ENCODE results near the gene DRAP1. TPM values are rescaled to one million over a fixed set of nuclear protein-coding genes. Genes with fewer than 3 reads are reported as not detected.

DRAP1 gene
- total and polyA plus RNA-seq, 3 experiments from 2014 or later = 94.6 to 115 (median 103) TPM

DNA sequence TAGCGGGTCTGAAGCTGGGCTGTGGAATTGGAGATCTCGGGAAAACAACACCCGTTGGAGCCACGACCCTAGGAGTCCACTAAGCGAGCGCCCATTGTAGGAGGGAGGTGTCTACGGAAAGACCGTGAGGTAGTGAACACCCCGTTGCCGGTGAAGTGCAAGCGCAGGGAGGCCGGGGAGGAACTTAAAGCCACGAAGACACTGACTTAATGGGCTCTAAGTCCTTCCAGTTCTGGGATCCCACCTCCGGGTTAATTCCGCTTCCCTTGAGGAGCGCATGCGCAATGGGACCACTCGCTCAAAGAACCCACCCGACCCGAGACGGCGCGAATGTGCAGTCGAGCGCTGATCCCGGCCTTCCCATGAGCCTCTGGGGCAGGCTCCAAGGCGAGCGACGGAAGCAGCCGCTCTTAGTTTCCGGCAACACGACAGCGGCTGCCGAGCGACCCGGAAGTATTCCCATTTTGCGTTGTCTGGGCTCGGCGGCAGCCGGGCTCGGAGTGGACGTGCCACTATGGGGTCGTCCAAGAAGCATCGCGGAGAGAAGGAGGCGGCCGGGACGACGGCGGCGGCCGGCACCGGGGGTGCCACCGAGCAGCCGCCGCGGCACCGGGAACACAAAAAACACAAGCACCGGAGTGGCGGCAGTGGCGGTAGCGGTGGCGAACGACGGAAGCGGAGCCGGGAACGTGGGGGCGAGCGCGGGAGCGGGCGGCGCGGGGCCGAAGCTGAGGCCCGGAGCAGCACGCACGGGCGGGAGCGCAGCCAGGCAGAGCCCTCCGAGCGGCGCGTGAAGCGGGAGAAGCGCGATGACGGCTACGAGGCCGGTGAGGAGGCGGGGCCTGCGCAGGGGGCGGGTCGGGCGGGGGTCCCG, 42.3 kb downstream of the DRAP1 start, which contains the start of gene SART1:
Gene SART1, plus strand, starts transcription at position 468 of the 874 bp plus-strand sequence. Its CDS starts 47 bp downstream, at position 515.
- Histone ChIP-seq H3K27ac (ENCODE audit: low read depth, low read length) (peak within 1 kb of the TSS; percentile 91), H3K27me3 (ENCODE audit: insufficient read depth, low read length, poor library complexity, severe bottlenecking) (no peaks in the 10 kb centered on the region), H3K4me1 (ENCODE audit: insufficient read depth, low read length) (peaks cover 38% of the 10 kb centered on the region), H3K4me3 (ENCODE audit: low read length) (peak within 1 kb of the TSS; percentile 99), H3K9me3 (ENCODE audit: low read length) (no peaks in the 10 kb centered on the region), H3K36me3 (ENCODE audit: insufficient read depth, low read length) (peaks cover 22% of the 10 kb centered on the region)
- Mint-ChIP-seq H3K4me3 (peak within 1 kb of the TSS; percentile 92 to 99 (median 97)), H3K4me1 (peaks cover 32 to 54% (median 52%) of the 10 kb centered on the region in 3 donors), H3K9me3 (no peaks in the 10 kb centered on the region), H3K27me3 (no peaks in the 10 kb centered on the region), H3K27ac (peak within 1 kb of the TSS; percentile 95 to 99 (median 98)), H3K36me3 (peaks cover 3 to 46% (median 4%) of the 10 kb centered on the region in 3 donors)
- POLR2A ChIA-PET = interaction anchor here (1.4 to 2.2 kb wide), 2 partner anchors 71 to 73 kb away, joined by 4 to 7 read pairs; partner anchors contain the start of genes CCDC85B and FIBP
- CTCF ChIA-PET = interaction anchor here (1.1 to 1.4 kb wide), 5 partner anchors 71 to 101 kb away, joined by 3 to 8 read pairs (median 6); partner anchors contain the start of genes CCDC85B, FIBP and MUS81
- peak; percentile 95 to 99 (median 96) for DNase-seq

DNA sequence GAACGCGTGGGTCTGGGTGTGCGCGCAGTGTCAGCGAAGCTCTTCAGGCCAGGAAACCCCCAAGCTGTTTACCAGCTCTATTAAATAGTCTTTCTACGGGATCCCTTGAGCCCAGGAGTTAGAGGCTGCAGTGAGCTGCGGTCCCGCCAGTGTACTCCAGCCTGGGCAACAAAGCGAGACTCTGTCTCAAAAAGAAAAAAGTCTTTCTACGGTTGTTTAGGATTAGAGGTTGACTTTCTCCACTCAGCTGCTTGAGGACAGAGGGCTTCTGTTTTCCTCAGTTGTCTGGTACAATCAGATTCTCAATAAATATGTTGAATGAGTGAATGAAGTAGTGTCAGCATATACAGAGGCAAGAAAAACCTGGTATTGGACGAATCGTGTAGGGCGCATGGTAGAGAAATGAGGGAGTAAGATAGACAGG, 42.9 kb downstream of the DRAP1 start:
- peak overlapping the region; percentile 99 for H3K4me3 ChIP-seq (ENCODE audit: low read length)
- no peaks in the 10 kb centered on the region for H3K9me3 ChIP-seq (ENCODE audit: low read length)
- no peak for DNase-seq
- peaks cover 29% of the 10 kb centered on the region for H3K36me3 ChIP-seq (ENCODE audit: insufficient read depth, low read length)
- Mint-ChIP-seq H3K27me3 (no peaks in the 10 kb centered on the region), H3K4me1 (peaks cover 27 to 48% (median 46%) of the 10 kb centered on the region in 3 donors), H3K9me3 (no peaks in the 10 kb centered on the region), H3K36me3 (peaks cover 3 to 53% (median 4%) of the 10 kb centered on the region in 3 donors), H3K4me3 (peak overlapping the region; percentile 92 to 99 (median 97)), H3K27ac (peak overlapping the region; percentile 33 to 99 (median 95))
- CTCF ChIA-PET = interaction anchor here (1.2 to 1.4 kb wide), 3 partner anchors 74 to 102 kb away, joined by 5 to 8 read pairs (median 6); partner anchors contain the start of genes FIBP and MUS81
- no peaks in the 10 kb centered on the region for H3K27me3 ChIP-seq (ENCODE audit: insufficient read depth, low read length, poor library complexity, severe bottlenecking)
- peaks cover 31% of the 10 kb centered on the region for H3K4me1 ChIP-seq (ENCODE audit: insufficient read depth, low read length)
- POLR2A ChIA-PET = interaction anchor here (0.5 kb wide), 1 partner anchor 74 kb away, joined by 5 read pairs; the partner anchor contains the start of gene FIBP
- H3K27ac ChIP-seq (ENCODE audit: low read depth, low read length) = peak overlapping the region; percentile 69

DNA sequence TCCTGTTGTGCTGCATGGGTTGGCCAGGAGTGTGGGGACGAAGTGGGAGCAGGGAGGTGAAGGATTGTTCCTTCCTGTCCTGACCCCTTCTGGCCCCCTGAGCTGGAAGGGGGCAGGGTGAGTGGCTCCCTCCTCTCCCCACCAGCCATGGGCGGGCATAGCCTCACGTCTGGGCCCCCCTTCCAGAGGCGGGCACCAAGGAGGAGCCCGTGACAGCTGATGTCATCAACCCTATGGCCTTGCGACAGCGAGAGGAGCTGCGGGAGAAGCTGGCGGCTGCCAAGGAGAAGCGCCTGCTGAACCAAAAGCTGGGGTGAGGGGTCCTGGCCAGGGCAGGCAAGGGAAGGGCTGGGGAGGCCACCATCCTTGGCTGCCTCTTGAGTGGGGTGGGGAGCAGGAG, 45.7 kb downstream of the DRAP1 start:
- Mint-ChIP-seq H3K4me1 (peaks cover 29 to 43% (median 43%) of the 10 kb centered on the region in 3 donors), H3K27me3 (no peaks in the 10 kb centered on the region), H3K4me3 (peak overlapping the region in 1 of 7 donors; percentile 43), H3K36me3 (peaks cover 3 to 77% (median 13%) of the 10 kb centered on the region in 3 donors), H3K9me3 (no peaks in the 10 kb centered on the region), H3K27ac (peak overlapping the region in 1 of 8 donors; percentile 91)
- POLR2A ChIA-PET = interaction anchor here (0.6 kb wide), 1 partner anchor 117 kb away, joined by 5 read pairs; no protein-coding TSS in a partner anchor
- CTCF ChIA-PET = interaction anchor here (1.4 to 3.5 kb wide), 3 partner anchors 56 to 77 kb away, joined by 3 to 11 read pairs (median 3); partner anchors contain the start of gene FIBP
- H3K27ac ChIP-seq (ENCODE audit: low read depth, low read length) = no peak overlapping the region
- peaks cover 50% of the 10 kb centered on the region for H3K36me3 ChIP-seq (ENCODE audit: insufficient read depth, low read length)
- no peak overlapping the region for H3K4me3 ChIP-seq (ENCODE audit: low read length)
- no peaks in the 10 kb centered on the region for H3K9me3 ChIP-seq (ENCODE audit: low read length)
- DNase-seq = no peak
- H3K4me1 ChIP-seq (ENCODE audit: insufficient read depth, low read length) = peaks cover 26% of the 10 kb centered on the region
- H3K27me3 ChIP-seq (ENCODE audit: insufficient read depth, low read length, poor library complexity, severe bottlenecking) = no peaks in the 10 kb centered on the region

DNA sequence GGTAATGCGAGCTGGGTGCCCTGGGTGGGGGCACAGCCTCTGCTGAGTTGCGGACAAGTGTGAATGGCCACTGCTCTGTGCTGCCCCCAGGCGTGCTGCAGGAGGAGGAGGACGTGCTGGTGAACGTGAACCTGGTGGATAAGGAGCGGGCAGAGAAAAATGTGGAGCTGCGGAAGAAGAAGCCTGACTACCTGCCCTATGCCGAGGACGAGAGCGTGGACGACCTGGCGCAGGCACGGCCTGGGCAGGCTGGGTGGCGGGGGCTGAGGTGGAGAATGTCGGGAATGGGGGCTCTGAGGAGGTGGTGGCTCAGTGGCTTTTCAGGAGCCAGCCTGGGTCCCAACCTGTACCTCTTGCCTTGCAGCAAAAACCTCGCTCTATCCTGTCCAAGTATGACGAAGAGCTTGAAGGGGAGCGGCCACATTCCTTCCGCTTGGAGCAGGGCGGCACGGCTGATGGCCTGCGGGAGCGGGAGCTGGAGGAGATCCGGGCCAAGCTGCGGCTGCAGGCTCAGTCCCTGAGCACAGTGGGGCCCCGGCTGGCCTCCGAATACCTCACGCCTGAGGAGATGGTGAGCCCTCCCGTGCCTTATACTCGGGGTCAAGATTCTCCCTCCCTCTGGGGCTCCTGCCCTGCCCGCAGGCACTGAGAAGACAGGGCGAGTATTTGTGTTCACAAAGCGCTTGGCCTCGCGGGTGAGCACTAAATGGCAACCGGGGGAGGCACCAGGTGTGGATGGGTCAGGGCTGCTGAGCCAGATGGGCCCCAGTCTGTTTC, 46.9 kb downstream of the DRAP1 start:
- no peaks in the 10 kb centered on the region for H3K9me3 Mint-ChIP-seq
- peaks cover 21% of the 10 kb centered on the region for H3K4me1 ChIP-seq (ENCODE audit: insufficient read depth, low read length)
- no peaks in the 10 kb centered on the region for H3K27me3 Mint-ChIP-seq
- no peaks in the 10 kb centered on the region for H3K9me3 ChIP-seq (ENCODE audit: low read length)
- peak overlapping the region in 1 of 8 donors; percentile 43 for H3K27ac Mint-ChIP-seq
- H3K4me1 Mint-ChIP-seq = peaks cover 30 to 42% (median 37%) of the 10 kb centered on the region in 3 donors
- H3K4me3 ChIP-seq (ENCODE audit: low read length) = no peak overlapping the region
- ChIA-PET CTCF (interaction anchor here (1.2 to 3.5 kb wide), 2 partner anchors 75 to 78 kb away, joined by 4 to 11 read pairs; partner anchors contain the start of gene FIBP), POLR2A (no interaction called here)
- no peak for DNase-seq
- peaks cover 3 to 83% (median 17%) of the 10 kb centered on the region in 3 donors for H3K36me3 Mint-ChIP-seq
- peaks cover 53% of the 10 kb centered on the region for H3K36me3 ChIP-seq (ENCODE audit: insufficient read depth, low read length)
- H3K27me3 ChIP-seq (ENCODE audit: insufficient read depth, low read length, poor library complexity, severe bottlenecking) = no peaks in the 10 kb centered on the region
- H3K27ac ChIP-seq (ENCODE audit: low read depth, low read length) = no peak overlapping the region
- H3K4me3 Mint-ChIP-seq = no peak overlapping the region

DNA sequence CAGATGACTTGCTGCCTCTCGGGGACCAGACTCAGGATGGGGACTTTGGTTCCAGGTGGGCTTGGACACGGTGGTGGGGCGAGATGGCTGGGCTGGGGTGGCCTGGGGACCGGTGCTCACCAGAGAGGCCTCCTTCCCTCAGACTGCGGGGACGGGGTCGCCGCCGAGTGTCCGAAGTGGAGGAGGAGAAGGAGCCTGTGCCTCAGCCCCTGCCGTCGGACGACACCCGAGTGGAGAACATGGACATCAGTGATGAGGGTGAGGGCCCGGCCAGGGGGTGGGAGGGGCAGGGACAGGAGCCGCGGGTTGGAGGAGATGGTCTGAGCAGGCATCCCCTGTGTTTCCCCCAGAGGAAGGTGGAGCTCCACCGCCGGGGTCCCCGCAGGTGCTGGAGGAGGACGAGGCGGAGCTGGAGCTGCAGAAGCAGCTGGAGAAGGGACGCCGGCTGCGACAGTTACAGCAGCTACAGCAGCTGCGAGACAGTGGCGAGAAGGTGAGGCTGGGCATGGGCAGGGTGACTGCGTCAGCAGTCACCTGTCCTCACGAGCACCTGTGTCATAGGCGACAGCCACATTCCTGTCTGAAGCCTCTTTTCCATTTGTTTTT, 48.2 kb downstream of the DRAP1 start:
- H3K27ac ChIP-seq (ENCODE audit: low read depth, low read length) = no peak overlapping the region
- peaks cover 15% of the 10 kb centered on the region for H3K4me1 ChIP-seq (ENCODE audit: insufficient read depth, low read length)
- Mint-ChIP-seq H3K27ac (no peak overlapping the region), H3K4me3 (no peak overlapping the region), H3K36me3 (peaks cover 3 to 84% (median 24%) of the 10 kb centered on the region in 3 donors), H3K27me3 (no peaks in the 10 kb centered on the region), H3K4me1 (peaks cover 22 to 33% (median 27%) of the 10 kb centered on the region in 3 donors), H3K9me3 (no peaks in the 10 kb centered on the region)
- POLR2A ChIA-PET = interaction anchor here (0.6 kb wide), 1 partner anchor 9 kb away, joined by 3 read pairs; no protein-coding TSS in a partner anchor
- peaks cover 54% of the 10 kb centered on the region for H3K36me3 ChIP-seq (ENCODE audit: insufficient read depth, low read length)
- H3K27me3 ChIP-seq (ENCODE audit: insufficient read depth, low read length, poor library complexity, severe bottlenecking) = no peaks in the 10 kb centered on the region
- CTCF ChIA-PET = interaction anchor here (0.5 to 1.2 kb wide), 4 partner anchors 70 to 83 kb away, joined by 3 to 4 read pairs (median 4); partner anchors contain the start of gene CCDC85B
- no peak overlapping the region for H3K4me3 ChIP-seq (ENCODE audit: low read length)
- no peak for DNase-seq
- no peaks in the 10 kb centered on the region for H3K9me3 ChIP-seq (ENCODE audit: low read length)

DNA sequence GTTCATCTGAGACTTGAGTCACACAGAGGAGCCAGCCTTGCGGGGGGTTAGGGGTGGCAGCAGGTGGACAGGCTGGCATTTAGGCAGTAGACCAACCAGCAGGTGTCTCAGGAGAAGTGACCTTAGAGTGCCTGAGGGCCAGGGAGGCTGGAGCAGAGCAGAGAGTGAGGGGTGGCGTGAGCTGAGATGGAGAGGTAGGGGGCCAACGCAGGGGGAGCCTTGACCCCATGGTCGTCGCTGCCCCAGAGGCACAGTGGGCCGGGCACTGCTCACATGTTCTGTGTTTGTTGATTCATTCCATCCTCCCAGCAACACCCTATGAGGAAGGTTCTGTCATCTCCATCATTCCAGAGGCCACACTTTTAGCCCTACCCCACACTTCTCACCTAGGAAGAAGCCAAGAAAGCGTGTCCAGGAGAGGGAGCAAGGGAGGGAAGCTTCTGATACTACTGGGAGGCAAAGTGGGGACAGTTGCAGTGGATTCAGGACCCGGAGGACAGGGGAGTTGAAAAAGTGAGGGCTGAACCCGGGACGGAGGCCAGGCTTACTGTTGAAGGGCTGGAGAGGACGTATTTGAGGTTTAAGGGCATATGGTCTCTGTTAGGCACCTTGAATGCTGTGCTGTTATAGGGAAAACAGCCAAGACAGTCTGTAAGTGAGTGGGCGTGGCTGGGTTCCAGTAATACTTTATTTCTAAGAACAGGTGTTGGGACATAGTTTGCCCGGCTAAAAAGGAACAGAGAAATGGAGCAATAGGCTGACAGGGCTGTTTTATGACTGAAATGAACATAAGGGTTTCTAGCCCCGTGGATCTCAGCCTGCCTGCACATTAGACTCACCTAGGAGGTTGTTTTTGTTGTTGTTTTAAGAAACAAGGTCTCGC, 49.6 kb downstream of the DRAP1 start:
- Mint-ChIP-seq H3K27me3 (no peaks in the 10 kb centered on the region), H3K9me3 (no peaks in the 10 kb centered on the region), H3K4me3 (no peak overlapping the region), H3K27ac (peak overlapping the region in 4 of 8 donors; percentile 42 to 70 (median 50)), H3K36me3 (peaks cover 8 to 85% (median 24%) of the 10 kb centered on the region in 3 donors), H3K4me1 (peaks cover 11 to 19% (median 13%) of the 10 kb centered on the region in 3 donors)
- Histone ChIP-seq H3K4me3 (ENCODE audit: low read length) (no peak overlapping the region), H3K36me3 (ENCODE audit: insufficient read depth, low read length) (peaks cover 56% of the 10 kb centered on the region), H3K4me1 (ENCODE audit: insufficient read depth, low read length) (peaks cover 2% of the 10 kb centered on the region), H3K27me3 (ENCODE audit: insufficient read depth, low read length, poor library complexity, severe bottlenecking) (no peaks in the 10 kb centered on the region), H3K27ac (ENCODE audit: low read depth, low read length) (no peak overlapping the region), H3K9me3 (ENCODE audit: low read length) (no peaks in the 10 kb centered on the region)
- CTCF ChIA-PET = interaction anchor here (0.9 to 1.1 kb wide), 2 partner anchors 79 to 85 kb away, joined by 3 to 4 read pairs; partner anchors contain the start of gene CCDC85B
- POLR2A ChIA-PET = no interaction called here
- no peak for DNase-seq

Data from CD8-positive, alpha-beta memory T cell (primary cell).